Measurements from ENCODE around the gene ATG7. TPM values are rescaled to one million over a fixed set of nuclear protein-coding genes. Genes with fewer than 3 reads are reported as not detected.

Gene ATG7
- total and polyA plus RNA-seq, 2 experiments from 2014 or later = 22.2 to 22.9 TPM

- Histone ChIP-seq H3K4me1 (ENCODE audit: low read depth) (peaks cover 6% of the 10 kb centered on the region), H3K4me3 (no peak overlapping the region)
Observed at GRCh38 chr3:11558002-11558401, 285.8 kb downstream of the ATG7 start.

DNA sequence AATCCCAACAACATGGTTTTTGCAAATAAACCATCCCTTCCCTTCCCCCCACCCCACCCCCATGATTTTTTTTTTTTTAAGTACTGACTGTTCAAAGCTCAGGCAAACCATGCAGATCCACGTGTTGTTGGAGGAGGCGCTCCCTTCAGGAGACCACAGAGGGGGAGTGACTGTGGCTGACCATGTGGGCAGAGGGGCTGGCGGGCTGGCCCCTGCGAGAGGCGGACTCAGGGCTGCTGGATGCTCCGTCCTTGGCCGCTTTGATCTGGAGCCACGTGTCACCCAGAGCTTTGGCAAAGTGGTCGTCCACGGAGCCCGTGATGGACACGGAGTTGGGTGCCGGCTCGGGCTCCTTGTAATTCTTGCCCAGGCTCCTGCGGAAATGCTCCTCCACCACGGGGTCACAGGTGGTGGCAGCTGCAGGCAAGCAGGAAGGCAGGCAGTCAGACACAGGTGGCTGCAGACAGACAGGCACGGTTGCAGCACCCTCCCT is 286.3 kb downstream of the ATG7 start:
- no peaks in the 10 kb centered on the region for H3K9me3 ChIP-seq (ENCODE audit: low read depth)
- peak overlapping the region; percentile 76 for H3K27ac ChIP-seq
- DNase-seq (ENCODE audit: low read depth in 1 of 2, low spot score in 1 of 2) = no peak
- H3K4me1 ChIP-seq (ENCODE audit: low read depth) = peaks cover 6% of the 10 kb centered on the region
- H3K4me3 ChIP-seq = no peak overlapping the region
- peaks cover 30% of the 10 kb centered on the region for H3K36me3 ChIP-seq
- no peaks in the 10 kb centered on the region for H3K27me3 ChIP-seq
- TF ChIP-seq, protein P1, sequence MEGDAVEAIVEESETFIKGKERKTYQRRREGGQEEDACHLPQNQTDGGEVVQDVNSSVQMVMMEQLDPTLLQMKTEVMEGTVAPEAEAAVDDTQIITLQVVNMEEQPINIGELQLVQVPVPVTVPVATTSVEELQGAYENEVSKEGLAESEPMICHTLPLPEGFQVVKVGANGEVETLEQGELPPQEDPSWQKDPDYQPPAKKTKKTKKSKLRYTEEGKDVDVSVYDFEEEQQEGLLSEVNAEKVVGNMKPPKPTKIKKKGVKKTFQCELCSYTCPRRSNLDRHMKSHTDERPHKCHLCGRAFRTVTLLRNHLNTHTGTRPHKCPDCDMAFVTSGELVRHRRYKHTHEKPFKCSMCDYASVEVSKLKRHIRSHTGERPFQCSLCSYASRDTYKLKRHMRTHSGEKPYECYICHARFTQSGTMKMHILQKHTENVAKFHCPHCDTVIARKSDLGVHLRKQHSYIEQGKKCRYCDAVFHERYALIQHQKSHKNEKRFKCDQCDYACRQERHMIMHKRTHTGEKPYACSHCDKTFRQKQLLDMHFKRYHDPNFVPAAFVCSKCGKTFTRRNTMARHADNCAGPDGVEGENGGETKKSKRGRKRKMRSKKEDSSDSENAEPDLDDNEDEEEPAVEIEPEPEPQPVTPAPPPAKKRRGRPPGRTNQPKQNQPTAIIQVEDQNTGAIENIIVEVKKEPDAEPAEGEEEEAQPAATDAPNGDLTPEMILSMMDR (IDR thresholded peaks at IDR 0.05; ENCODE audit: low read depth, low read length) = no peak

More at GRCh38 chr3:11558002-11558401, 285.8 kb downstream of the ATG7 start:
- peak in 1 of 2 donors; percentile 63 for DNase-seq (ENCODE audit: low read depth in 1 of 2, low spot score in 1 of 2)
- Histone ChIP-seq H3K27me3 (no peaks in the 10 kb centered on the region), H3K9me3 (ENCODE audit: low read depth) (no peaks in the 10 kb centered on the region), H3K27ac (no peak overlapping the region), H3K36me3 (peaks cover 27% of the 10 kb centered on the region)
- TF ChIP-seq, protein P1 (IDR thresholded peaks at IDR 0.05; ENCODE audit: low read depth, low read length) = no peak

GRCh38 chr3:11558918-11559815 is 287.0 kb downstream of the ATG7 start:
- peaks cover 35% of the 10 kb centered on the region for H3K36me3 ChIP-seq
- DNase-seq (ENCODE audit: low read depth in 1 of 2, low spot score in 1 of 2) = no peak
- H3K4me1 ChIP-seq (ENCODE audit: low read depth) = peaks cover 6% of the 10 kb centered on the region
- no peaks in the 10 kb centered on the region for H3K27me3 ChIP-seq
- peak overlapping the region; percentile 76 for H3K27ac ChIP-seq
- TF ChIP-seq, protein P1 (IDR thresholded peaks at IDR 0.05; ENCODE audit: low read depth, low read length) = no peak
- no peak overlapping the region for H3K4me3 ChIP-seq
- no peaks in the 10 kb centered on the region for H3K9me3 ChIP-seq (ENCODE audit: low read depth)

DNA sequence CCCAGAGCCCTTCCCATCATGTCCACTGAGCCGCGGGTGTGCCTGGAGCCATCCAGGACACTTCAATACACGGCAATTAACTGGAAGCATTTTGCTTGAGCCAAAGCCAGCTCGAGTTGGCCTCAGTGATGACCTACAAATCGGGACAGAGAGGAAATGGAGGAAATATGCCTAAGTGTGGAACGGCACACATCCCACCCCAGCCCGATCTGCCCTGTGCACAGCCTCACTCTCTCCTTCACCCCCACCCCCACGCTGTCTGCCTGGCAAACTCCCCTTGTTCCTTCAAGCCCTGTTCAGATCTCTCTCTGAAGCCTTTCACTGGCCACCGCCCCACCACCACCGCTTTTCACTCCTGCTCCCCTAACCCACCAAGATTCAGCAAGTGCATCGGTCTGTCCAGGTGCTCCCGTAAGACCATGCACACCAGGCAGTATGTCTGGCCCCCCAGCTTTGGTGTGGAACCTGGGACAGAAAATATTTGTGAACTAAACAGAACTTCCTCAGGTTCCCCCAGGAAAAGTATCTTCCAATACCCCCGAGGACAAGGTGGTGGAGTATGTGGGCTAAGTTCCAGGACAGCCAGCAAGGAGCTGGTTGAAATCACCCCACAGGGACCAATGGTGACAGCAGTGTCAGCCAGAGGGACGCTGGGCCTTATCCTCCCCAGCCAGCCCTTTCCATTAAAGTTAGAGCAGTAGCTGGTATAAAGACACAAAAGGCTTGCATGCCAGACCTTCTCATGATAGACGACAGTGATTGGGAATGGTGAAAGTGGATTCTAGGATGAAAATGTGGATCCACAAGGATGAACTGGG is 287.8 kb downstream of the ATG7 start:
- Histone ChIP-seq H3K4me3 (no peak overlapping the region), H3K27ac (peak overlapping the region; percentile 76), H3K36me3 (peaks cover 37% of the 10 kb centered on the region), H3K27me3 (no peaks in the 10 kb centered on the region), H3K9me3 (ENCODE audit: low read depth) (no peaks in the 10 kb centered on the region), H3K4me1 (ENCODE audit: low read depth) (peaks cover 6% of the 10 kb centered on the region)
- no peak for DNase-seq (ENCODE audit: low read depth in 1 of 2, low spot score in 1 of 2)
- TF ChIP-seq, protein P1 (IDR thresholded peaks at IDR 0.05; ENCODE audit: low read depth, low read length) = no peak

DNA sequence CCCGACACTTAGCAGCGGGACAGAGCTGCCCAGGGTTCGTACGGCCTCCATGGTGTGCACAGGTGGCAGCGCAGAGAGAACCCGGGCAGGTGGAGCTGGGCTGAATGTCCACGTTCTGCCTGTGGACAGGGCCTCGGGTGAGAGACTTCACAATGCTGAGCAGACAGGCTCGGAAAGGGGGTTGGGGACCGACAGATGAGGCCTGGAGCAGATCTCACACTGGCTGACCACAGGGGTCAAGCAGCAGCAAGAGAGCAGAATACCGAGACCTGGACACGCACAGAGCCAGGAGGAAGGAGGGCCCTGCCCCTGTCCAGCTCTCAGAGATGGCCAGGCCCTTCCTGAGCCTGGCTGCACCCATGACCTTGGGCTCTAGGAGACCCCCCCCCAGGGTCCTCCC is 288.5 kb downstream of the ATG7 start:
- Histone ChIP-seq H3K36me3 (peaks cover 34% of the 10 kb centered on the region), H3K9me3 (ENCODE audit: low read depth) (no peaks in the 10 kb centered on the region), H3K4me3 (no peak overlapping the region), H3K27me3 (no peaks in the 10 kb centered on the region), H3K27ac (peak overlapping the region; percentile 76), H3K4me1 (ENCODE audit: low read depth) (peaks cover 6% of the 10 kb centered on the region)
- TF ChIP-seq, protein P1 (IDR thresholded peaks at IDR 0.05; ENCODE audit: low read depth, low read length) = no peak
- DNase-seq (ENCODE audit: low read depth in 1 of 2, low spot score in 1 of 2) = no peak

Measured in cardiac muscle cell (in vitro differentiated cells and primary cell).